LoVo (cell line): ENCODE measurements around the gene ATAT1.
"Not testable (repeated sequence)": the region's sequence is repeated elsewhere in the genome, so short reads cannot be mapped to it uniquely, and the experiment has no call there.

Source experiments
- DNase-seq: peaks from one replicate; pipeline ENCODE4 v3.0.0-alpha.2; 2016; ENCODE audit warnings: low spot score

The ATAT1 gene

DNA sequence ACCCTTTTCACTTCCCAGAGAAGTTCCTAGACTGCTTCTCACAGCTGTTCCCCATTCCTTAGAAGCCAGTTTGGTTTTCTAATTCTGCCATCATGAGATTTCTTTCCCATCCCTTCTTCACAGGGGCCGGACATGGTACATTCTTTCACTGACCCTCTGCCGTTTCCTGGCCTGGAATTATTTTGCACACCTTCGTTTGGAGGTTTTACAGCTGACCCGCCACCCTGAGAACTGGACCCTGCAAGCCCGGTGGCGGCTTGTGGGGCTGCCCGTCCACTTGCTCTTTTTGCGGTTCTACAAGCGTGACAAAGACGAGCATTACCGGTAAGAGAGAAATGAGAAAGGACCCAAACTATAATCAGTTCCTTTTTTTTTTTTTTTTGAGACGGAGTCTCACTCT, 24.5 kb downstream of the ATAT1 start:
- DNase-seq: no peak

DNA sequence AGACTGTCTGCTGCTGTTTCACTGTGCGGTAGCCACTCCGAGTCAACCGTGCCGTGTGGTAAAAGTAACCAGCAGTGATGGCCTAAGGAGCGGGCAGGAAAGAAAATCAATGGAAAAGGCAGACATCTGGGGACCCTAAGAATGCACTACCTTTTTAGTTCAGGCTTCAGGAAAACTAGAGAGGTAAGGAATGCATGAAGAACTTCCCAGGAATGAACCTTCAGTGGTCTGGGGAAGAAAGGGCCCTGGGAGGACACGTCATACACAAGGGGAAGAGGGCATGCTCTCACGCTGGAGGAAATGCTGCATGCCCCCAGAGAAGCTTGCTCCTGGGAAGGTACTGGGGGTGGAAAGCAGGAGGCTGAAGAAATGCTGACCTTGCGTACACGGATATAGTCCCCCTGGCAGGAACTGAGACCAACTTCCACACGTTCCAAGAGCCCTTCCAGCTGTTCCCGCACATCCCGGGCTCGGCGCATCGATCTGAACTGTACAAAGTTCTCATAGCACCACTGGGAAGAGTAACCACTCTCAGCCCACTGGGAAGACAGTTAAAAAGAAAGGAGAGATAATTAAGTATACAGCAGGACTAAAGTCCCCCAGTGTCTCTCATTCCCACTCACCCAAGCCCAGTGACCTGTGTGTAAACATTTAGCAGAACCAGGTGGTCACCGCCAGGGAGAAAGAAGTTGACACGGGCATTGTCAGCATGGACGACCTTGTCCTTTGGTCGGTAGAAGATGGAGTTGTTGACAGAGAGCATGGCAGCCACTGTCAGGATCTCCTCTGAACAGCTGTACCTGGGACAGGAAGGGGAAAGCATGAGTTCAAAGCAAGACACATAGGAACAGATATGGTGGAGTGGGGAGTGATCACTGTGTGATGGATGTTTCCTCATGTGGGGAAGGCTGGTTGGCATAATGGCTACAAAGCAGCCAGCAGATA, 28.4 kb downstream of the ATAT1 start:
- DNase-seq: no peak

DNA sequence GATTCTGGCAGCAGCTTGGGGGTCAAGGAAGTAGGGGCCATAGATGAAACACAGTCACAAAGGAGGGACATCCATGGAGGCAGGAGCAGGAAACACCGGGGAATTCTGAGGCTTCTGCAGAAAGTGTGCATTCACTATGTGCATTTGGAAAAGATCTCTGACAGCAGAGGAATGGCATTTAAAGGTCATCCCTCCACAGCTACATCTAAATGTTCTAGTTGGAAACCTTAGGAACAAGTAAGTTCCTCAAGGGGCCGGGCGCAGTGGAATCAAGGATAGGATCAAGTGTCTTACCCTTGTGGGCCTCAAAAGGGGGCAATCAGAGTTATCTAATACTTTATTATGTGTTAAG, 29.0 kb downstream of the ATAT1 start:
- no peak for DNase-seq

DNA sequence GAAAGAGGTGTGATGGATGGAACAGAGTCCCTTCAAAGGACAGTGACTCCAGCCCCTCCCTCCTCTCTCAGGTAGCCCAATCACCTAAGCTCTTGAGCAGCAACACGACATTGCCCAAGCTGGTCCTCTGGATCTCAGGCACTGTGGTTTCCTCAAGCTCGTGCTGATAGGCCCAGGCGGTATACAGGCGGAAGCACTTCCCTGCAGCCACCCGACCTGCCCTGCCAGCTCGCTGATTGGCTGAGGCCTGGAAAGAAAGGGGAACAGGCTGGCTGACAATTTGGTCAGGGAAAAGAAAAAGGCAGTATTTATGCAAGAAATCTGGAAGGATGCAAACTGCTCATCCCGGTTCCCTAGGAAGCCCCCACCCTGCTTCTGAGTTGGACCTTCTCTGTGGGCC, 29.8 kb downstream of the ATAT1 start:
- no peak for DNase-seq

DNA sequence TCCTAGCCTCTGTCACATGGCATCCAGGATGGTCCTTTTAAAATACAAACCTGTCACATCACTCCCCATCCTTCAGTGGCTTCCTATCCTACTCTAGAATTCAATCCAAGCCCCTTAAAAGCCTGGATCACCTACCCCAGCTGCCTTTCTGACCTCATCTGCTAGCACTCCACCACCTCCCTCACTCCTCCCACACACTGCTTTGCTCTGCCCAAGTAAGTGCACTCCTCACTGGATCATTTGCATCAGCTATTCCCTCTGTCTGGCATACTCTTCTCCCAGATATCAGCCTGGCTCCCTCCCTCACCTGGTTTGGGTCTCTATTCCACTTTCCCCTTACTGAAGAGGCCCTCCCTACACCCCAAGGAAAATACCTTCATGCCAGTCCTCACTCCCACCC, 30.8 kb downstream of the ATAT1 start:
- DNase-seq: no peak

DNA sequence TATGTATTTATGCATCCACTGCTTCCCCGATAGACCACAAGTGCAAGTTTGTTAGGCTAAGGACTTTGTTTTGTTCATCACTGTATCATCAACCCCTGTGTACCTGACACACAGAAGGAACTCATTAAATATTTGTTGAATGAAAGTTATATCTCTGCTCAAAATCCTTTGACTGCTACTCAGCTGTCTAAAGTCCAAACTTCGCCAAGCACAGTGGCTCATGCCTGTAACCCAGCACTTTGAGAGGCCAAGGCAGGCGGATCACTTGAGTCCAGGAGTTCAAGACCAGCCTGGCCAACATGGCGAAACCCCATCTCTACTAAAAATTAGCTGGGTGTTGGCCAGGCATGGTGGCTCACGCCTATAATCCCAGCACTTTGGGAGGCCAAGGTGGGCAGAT, 31.2 kb downstream of the ATAT1 start:
- DNase-seq: not testable (repeated sequence)

DNA sequence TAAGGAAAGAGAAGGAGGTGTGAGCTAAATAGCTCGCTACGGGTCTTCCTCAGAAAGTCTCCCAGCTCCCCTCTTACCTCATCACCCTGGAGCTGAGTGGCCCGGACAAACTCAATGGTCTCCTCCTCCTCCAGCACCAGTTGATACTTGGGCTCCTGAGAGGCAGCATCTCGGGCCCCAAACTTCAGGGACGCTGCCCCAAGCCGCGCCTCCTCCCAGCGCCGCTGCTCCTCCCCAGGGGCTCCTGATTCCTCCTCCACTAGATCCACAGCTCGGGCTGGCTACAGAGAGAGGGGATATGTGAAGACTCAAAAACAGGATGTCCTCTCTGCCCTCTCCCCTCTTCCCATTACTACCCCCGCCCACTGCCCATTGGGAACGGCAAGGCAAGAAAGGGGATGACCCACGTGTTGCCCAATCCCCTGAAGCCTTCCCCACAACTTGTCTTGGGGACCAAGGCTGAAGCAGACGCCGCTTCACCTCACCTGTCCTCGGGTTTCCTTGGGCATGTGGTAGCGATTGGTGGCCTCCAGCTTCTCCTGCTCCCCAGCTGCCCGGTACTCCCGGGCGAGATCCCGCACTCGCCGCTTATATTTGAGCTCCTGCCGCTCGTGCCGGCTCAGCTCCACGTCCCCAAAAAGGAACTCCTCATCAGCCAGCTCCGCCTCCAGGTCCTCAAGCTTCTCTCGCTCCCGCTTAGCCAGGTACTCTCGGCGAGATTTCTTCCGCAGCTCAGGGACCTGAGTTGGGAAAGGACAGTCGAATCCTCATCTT, 38.5 kb downstream of the ATAT1 start:
- no peak for DNase-seq

DNA sequence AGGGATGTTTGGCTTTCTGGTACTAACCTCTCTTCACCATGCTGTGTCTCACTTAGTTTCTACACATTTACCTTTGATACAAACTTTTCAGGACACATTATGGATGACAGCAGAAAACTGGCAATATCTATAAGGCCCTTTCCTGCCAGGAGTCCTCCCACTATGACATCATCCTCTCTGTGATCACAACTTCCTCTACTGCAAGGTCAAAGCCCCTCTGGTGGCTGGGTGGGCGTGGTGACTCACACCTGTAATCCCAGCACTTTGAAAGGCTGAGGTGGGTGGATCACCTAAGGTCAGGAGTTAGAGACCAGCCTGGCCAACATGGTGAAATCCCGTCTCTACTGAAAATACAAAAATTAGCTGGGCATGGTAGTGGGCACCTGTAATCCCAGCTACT, 39.6 kb downstream of the ATAT1 start:
- not testable (repeated sequence) for DNase-seq

DNA sequence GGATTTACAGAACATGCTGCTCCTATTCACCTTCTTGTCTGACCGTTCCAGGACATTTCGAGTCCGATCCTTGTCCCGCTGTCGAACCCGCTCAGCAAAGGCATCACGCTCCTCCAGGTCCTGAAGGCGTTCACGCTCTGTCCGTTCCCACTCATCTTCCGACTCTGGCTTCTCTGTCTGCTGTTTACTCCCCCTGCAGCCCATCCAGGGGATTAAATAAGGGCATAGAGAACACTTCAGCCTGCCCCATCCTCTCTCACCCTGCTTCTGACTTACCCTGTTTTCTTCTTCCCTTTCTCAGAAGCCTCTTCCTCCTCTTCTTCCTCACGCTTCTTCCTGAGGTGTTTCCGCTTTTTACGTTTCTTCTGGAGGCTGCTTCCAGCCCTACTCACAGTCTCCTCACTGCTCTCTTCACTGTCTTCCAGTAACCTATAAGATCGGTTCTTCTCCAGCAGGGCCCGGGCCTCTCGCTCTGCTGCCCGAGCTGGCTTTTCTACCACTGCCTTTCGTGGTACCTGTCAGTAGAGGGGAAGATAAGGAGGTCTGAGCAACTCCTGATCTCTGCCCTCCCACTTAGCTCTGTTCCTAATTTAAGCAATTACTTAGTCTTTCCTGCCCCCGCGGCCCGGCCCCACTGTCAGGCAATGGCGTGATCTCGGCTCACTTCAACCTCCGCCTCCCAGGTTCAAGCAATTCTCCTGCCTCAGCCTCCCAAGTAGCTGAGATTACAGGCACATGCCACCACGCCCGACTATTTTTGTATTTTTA, 44.3 kb downstream of the ATAT1 start:
- no peak for DNase-seq

DNA sequence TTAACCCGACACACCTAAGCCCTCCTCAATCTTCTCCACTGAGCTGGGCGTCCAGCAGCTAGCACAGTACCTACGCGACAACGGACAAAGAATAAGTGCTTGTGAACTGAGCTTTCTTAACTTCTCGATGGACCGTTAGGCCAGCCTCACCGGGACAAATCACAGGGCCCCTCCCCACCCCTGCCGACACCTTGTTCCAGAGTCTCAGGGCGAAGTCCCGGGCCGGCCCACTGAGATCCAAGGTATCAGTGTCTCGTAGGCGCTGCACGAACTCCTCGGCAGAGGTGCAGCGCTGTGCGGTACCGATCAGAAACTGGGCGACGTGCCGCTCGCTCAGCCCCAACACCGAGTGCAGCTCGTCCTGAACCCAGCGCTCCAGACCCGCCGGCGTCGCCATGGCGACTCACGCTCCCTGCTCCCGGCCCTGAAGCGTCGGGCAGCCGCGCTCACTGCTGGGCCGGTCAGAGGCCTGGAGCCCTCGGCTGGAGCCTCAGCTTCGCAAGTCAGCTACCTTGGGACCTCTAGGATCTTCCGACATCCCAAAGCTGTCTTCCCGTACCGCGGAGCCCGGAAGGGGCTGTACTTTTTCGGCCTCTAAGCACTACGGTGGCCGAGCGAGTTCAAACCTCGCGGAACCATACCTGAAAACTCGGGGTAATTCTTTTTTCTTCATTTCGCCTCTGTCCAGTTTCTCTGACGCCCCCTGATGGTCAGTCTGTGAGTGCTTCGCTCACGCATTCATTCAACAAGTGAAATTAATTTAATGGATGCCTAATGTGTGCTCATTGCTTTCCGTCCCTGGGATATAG, 46.0 kb downstream of the ATAT1 start, which contains the start of gene DHX16:
Gene DHX16 (minus strand): TSS at position 562 of the 809 bp plus-strand sequence. CDS start 165 bp downstream, at position 397.
- peak; percentile 98 for DNase-seq

DNA sequence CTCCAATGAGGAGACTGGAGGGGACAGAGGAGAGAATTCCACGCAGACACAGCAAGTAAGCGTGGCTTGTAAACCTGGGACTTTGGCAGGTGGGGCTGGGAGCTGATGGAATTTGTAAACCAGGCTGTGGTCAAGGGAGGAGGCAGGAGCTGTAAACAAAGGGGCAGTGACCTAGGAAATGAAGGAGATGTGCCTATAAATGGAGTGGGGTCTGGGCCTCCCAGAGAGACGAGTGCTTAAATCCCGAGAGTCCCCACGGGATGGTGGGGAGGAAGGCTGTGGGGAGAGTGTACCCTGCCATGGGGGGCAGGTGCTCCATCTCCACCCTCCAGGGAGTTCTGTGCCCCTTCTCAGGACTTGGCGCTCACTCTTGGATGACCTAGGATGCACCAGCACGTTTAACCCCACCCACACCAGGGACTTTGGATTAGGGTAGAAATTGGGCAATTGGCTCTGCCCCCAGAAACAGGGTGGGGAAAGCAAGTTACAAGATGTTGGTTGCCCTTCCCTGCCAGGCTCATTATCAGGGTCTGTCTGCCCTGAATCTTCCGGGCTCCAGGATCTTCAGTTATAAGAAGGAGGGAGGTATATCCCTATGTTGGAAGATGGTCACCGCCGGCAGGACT, 50.1 kb downstream of the ATAT1 start:
- DNase-seq: no peak

DNA sequence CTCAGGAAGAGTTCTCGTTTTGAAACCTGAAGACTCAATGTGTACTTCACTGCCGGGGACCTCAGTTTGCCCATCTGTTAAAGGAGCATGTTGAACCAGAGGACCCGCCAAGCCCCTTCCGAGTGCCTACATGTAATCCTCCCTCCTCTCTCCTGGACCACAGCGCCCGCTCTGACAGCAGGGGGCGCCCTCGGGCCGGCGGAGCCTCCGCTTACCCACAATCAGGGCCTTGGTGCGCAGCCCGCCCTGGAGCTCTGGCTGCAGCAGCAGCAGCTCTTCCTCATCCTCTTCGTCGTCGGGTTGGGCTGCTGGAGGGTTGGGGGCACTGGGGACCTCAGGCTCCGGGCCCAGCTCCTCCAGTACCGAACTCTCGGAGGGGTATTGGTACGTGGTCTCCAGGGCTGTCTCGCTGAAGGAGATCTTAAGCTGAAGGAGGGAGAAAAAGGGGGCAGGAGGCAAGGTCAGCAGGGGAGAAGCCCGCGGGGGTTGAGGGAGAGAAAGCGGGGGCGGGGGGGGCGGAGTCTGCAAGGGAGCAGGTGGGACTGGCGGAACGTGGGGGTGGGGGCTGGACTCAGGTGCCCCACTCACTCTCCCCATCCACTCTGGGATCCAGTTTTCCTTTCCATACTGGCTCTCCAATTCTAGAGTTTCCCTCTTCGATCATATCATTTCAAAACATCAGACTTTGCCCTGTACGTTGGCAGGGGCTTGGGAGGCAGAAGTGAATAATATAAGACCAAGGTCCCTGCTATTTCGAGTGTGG, 52.5 kb downstream of the ATAT1 start:
- peak; percentile 61 for DNase-seq

DNA sequence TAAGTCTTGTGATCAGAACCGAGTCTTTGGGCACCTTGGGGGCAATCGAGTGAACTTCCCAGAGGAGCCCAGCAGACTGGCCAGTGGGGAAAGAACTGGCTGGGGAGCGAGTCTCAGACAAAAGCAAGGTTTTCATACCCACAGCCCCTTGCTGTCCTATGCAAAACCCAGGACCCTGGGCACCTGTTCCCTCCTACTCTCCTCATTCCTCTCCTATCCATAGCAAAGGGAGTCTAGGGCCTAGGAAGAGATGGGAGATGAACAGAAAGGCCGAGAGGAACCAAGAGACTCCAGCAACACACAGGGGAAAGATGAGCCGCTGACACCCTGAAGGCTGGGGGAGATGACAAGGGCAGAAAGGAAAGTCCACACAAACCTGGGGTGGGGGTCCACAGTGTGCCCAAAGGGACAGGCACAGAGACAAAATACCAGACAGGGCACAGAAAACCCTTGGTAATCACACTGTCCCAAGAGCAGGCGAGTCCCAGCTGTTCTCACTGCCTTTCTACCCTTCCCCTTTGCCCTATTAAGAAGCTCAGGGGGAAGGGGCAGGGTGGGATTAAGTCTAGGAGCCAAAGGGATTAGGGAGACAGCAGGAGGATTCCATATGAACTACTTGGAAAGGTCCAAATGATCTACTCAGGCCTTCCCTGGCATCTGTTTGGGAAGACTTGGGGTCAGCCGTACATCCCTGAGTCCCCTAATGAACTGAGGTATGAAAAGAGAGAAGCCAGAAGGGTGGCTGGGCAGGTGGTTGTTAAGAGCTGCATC, 53.3 kb downstream of the ATAT1 start:
- no peak for DNase-seq

DNA sequence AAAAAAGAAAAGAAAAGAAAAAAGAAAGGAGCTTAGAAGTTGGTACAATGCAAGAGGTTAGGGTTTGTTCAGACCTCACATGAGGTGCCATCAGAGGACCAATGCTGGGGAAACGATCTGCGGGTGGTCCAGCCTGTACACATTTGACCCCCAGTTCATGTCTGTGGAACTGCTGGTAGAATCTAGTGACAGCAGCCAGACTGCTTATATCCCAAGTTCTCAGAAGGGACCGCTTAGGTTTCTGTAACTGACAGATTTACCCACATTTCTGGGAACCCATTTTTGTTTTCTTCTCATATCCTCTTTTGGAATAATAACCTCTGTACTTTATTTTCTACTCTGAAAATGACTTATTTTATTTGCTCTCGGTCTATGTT, 55.1 kb downstream of the ATAT1 start:
- no peak for DNase-seq

DNA sequence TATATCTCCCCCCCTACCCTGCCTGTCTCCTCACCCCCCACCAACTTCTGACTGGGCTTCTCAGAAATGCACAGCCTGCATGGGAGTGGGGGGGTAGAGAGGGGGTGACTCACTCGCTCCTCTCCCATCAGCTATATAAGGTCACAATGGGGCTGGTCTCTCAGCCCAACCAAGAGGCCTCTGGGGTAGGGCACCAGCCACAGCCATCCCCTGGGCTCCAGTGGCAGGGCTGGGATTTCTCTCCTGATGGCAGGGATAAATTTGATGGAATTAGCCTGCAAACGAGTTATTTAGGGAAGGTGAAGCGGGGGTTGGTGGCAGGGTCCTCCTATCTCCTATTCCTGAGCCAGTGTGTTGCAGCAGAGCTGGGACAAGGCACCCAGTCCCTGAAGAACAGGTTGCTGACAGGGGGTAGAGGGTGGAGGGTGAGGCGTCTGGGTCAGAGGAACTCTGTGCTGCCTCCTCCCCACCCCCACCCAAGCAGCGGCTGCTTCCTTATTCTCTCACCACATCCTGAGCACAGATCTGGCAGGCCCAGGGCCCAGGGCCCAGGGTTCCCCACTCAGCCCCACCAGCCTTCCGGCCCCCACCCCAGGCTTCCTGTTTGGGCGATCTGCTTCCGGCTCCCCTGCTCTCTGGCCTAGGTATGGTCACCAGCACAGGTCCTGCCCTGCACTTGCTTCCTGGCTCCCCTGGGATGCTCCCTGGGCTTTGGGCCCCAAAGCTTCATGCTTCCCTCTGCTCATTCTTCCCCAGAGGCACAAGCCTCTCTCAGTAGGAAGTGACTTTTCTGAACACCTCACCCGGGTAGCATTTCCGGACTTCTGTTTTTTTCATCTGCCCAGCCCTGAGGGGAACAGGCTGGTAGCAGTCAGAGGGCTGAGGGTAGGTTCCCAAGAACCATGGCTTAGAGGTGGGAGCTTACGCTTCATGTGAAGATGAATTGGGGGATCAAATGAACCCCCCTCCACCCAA, 55.8 kb downstream of the ATAT1 start:
- no peak for DNase-seq

DNA sequence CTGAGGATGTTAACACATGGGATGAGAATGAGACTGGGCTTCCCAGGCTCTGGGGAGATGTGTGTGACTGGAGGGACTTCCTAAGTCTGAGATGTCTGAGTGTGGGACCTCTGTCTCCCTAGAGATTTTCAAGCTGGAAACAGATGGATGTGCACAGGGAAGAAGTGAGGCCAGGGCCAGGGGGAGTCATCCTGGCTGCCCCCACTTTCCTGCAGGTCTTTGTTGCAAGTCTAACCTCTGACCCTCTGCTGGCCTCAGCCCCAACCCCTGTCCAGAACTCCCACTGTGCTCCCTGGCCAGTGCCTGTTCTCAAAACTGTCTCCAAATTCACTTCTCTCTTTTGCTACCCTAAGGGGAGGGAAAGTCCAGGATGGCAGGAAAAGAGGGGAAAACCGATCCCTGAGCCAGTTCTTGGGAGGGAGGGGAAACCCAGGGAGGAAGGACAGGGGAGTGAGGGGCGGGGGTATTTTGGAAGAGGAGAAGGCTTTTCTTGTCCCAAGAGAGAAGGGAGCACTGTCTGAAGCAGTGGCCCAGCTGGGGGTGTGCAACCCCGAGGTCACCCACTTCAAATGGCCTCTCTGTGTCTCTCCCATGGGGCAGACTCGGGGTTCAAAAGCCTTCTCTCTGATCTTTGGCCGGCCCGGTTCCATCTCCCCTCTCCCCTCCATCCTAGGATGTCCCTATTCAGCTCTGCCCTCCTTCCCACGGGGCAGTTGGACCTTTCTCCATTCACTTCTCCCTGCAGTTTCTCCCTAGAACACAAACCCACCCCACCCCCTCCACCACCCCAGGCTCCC, 56.7 kb downstream of the ATAT1 start:
- DNase-seq: no peak

DNA sequence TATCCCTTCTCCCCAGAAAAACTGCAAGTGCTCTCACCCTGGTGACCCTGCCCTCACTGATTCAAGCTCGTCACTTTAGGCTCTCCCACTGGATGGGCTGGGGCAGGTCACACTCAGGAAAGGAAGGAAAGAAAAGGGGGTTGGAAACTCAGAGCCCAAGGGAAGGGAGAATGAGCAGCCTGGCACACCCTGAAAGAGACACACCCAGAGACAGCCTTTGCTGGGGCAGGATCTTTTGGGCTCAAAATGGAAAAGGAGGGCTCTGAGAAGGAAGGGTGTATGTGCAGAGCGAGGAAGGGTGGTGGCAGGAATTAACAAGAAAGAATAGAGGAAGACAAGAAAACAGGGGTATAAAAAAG, 57.3 kb downstream of the ATAT1 start:
- no peak for DNase-seq
